Upper lobe of right lung (tissue), 1 donor: ENCODE data around the gene CDC14B. TPM values are rescaled to one million over a fixed set of nuclear protein-coding genes. Genes with fewer than 3 reads are reported as not detected.
A peak's percentile ranks its signal among the peaks of the same experiment; 100 is the strongest.

Experiments
- ATAC-seq: fragments of 200-7000 bp; cut with Tn5 transposase; one replicate; pipeline ENCODE4 v1.9.1; 2020; ENCODE audit warnings: mild to moderate bottlenecking, moderate library complexity
- DNase-seq: peaks from one replicate; pipeline ENCODE4 v3.0.0-alpha.2; 2020
- H3K27ac ChIP-seq: fragments of 200-600 bp; one replicate; pipeline ENCODE4 v1.8.0; 2022
- H3K27me3 ChIP-seq: fragments of 200-600 bp; one replicate; pipeline ENCODE4 v1.8.0; 2022; ENCODE audit warnings: mild to moderate bottlenecking
- H3K36me3 ChIP-seq: fragments of 200-600 bp; one replicate; pipeline ENCODE4 v1.8.0; 2022
- H3K4me1 ChIP-seq: fragments of 200-600 bp; one replicate; pipeline ENCODE4 v1.8.0; 2022
- H3K4me3 ChIP-seq: fragments of 200-600 bp; one replicate; pipeline ENCODE4 v1.8.0; 2022; ENCODE audit warnings: mild to moderate bottlenecking
- H3K9me3 ChIP-seq: fragments of 200-600 bp; one replicate; pipeline ENCODE4 v1.8.0; 2022
- intact Hi-C: fragments of 100-400 bp; cut with DNase I; formaldehyde crosslinking; loops from one replicate; pipeline ENCODE4 v1.11.0; 2022
- total RNA-seq: library from RNA; stranded (reverse); fragmentation: NEBNext Ultra II Directional; extraction: Animal tissue kit (Norgen Biotek cat#: 25700); gene quantifications from one replicate; pipeline ENCODE4 v1.2.1, GENCODE V29; 2021
- TF ChIP-seq, protein P1 (sequence below): fragments of 200-600 bp; IDR thresholded peaks from one replicate; pipeline ENCODE4 v1.8.0; 2022; ENCODE audit warnings: antibody characterized with exemption
- donor health status: DM: no; HTN: yes; CAD: no; lungs with severe emphysema.

Gene CDC14B
- total RNA-seq, 1 donor from 2014 or later: 14.5 TPM

DNA sequence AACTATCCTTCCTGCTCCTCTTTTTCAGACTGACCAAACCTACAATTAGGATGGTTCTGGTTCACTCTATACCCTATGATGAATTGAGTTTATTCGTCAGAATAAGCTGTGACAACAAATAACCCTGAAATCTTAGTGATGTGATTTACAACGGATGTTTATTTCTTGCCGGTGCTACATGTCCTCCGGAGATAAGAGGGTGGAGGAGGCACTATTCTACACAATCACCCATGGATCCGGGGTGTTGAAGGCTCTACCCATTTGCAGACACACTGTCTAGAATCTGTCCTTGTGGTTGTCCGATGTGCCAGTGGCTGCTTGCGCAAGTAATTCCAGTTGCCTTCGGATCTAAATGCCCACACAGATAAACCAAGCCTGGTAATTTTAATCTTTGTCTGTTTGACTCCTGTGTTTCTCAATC is 44.7 kb downstream of the CDC14B start:
- intact Hi-C loops: no loop called here
- DNase-seq (no peak), ATAC-seq (no peak)

DNA sequence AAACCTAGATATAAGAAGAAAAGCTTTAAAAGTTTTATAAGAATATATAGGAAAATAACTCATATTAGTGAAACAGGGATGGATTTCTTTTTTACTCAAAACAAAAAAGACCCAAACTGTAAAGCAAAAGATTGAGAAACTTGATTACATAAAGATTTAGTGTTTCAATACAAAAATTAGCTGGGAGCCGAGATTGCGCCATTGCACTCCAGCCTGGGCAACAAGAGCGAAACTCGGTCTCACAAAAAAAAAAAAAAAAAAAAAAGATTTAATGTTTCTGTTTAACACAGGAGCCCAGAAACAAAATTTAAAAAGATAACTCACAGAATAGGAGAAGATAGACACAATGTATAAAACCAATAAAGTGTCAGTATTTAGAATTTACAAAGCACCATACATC is 45.2 kb downstream of the CDC14B start:
- Histone ChIP-seq H3K9me3 (no peaks in the 10 kb centered on the region), H3K4me3 (peak overlapping the region; percentile 18), H3K27ac (no peak overlapping the region), H3K27me3 (no peaks in the 10 kb centered on the region), H3K4me1 (no peaks in the 10 kb centered on the region), H3K36me3 (no peaks in the 10 kb centered on the region)
- ATAC-seq (no peak), DNase-seq (no peak)
- intact Hi-C loops: no loop called here
- TF ChIP-seq, protein P1, sequence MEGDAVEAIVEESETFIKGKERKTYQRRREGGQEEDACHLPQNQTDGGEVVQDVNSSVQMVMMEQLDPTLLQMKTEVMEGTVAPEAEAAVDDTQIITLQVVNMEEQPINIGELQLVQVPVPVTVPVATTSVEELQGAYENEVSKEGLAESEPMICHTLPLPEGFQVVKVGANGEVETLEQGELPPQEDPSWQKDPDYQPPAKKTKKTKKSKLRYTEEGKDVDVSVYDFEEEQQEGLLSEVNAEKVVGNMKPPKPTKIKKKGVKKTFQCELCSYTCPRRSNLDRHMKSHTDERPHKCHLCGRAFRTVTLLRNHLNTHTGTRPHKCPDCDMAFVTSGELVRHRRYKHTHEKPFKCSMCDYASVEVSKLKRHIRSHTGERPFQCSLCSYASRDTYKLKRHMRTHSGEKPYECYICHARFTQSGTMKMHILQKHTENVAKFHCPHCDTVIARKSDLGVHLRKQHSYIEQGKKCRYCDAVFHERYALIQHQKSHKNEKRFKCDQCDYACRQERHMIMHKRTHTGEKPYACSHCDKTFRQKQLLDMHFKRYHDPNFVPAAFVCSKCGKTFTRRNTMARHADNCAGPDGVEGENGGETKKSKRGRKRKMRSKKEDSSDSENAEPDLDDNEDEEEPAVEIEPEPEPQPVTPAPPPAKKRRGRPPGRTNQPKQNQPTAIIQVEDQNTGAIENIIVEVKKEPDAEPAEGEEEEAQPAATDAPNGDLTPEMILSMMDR: no peak

More for the DNA sequence above, 44.7 kb downstream of the CDC14B start:
- Histone ChIP-seq H3K36me3 (no peaks in the 10 kb centered on the region), H3K4me3 (peak overlapping the region; percentile 18), H3K27me3 (no peaks in the 10 kb centered on the region), H3K4me1 (no peaks in the 10 kb centered on the region), H3K9me3 (no peaks in the 10 kb centered on the region), H3K27ac (no peak overlapping the region)
- TF ChIP-seq, protein P1: no peak

DNA sequence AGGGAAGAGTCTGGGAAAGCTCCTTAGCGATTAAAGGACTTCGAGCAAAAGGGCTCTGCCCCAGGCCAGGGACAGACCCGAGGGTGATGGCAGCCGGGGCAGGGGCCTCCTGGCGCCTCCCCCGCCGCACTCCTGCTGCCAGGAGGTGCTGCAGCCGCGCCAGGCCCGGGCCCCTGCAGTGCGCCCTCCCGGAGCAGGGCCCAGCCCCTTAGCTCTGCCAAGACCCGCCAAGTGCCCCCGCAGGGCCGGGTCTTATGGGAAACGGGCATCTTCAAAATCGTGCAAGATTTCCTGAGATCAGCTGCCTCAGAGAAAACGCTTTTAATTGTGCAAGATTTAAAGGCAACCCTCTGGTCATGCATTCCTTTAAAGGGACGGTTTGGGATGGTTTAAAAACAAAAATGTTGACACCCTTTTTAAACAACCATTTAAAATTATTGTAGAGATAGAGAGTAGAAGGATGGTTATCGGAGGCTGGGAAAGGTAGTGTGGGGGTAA is 52.4 kb downstream of the CDC14B start:
- intact Hi-C loops: no loop called here
- peaks cover 7% of the 10 kb centered on the region for H3K36me3 ChIP-seq
- H3K27me3 ChIP-seq: no peaks in the 10 kb centered on the region
- H3K4me1 ChIP-seq: peaks cover 21% of the 10 kb centered on the region
- DNase-seq (no peak), ATAC-seq (peak; percentile 67)
- H3K4me3 ChIP-seq: peak overlapping the region; percentile 82
- H3K27ac ChIP-seq: peak overlapping the region; percentile 95
- H3K9me3 ChIP-seq: no peaks in the 10 kb centered on the region
- TF ChIP-seq, protein P1: no peak

DNA sequence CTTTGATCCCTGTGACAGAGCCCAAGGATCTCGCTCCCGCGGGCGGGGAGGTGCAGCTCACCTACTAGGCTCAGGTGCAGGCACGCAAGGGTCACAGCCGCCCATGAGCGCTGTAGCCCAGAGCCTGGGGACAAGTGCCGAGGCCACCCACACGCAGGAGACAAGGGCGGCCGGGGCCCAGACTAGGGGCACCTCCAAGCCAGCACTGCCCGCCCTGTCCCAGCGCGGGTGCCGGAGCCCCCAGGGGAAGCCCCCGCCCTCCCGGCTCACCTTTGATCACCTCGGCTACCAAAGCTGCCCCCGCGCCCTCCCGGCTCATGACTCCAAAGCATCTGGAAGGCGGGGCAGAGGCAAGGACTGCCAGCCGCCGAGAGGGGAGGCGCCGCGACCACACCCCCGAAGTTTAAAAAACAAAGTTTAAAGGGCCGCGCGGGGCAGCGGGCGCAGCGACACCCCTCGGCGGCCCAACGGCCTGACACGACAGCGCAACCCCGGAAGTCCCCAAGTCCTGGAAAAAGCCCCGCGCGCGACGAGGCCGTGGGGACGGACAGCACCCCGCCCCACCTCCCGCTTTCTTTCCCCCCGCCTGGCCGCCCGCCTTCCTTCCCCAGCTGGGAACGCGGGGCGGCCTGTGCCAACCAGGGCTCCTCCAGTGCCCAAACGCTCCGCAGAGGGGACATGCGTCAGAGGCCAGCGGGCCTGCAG is 53.0 kb downstream of the CDC14B start:
- intact Hi-C loops: no loop called here
- ATAC-seq: peak; percentile 96
- TF ChIP-seq, protein P1: peak; percentile 68

DNA sequence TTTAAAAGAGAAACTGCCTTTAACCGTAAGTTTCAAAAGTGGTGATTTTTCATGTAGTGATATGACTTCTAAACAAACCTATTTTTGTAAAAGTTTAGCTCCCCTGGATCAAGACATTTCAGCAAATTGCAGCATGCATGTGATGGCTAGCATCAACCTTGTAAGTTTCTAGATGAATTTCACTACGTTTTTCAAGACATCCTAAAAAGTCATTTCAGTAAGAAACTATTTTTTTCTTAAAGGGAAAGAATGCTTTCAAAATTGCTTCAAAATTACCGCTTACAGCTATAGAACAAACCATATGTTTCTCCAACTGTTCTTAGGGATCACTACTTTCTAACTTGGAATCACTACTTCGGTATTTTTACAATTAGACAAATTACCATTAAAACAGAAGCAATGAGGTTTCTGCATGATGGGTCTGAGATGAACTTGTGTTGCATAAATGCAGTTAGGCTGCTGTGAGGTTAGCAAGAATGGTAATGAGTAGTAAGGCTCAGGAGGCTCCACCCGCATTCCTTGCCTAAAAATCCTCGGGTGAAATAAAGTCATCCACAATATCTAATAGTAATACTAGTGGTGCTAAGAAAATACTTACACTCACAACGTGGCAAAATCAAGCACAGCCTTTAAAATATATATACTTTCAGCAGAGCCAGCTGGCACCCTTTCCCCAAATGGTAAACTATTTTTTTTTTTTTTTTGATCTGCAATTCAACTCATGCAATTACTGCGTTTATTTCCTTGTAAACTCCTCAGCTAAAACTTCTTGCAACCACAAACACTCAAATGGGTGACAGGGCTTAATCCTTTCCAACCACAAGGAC is 53.8 kb downstream of the CDC14B start:
- ATAC-seq (no peak), DNase-seq (no peak)
- H3K27me3 ChIP-seq: no peaks in the 10 kb centered on the region
- TF ChIP-seq, protein P1: no peak
- peak overlapping the region; percentile 82 for H3K4me3 ChIP-seq
- peaks cover 21% of the 10 kb centered on the region for H3K4me1 ChIP-seq
- peaks cover 14% of the 10 kb centered on the region for H3K36me3 ChIP-seq
- H3K27ac ChIP-seq: peak overlapping the region; percentile 95
- no peaks in the 10 kb centered on the region for H3K9me3 ChIP-seq
- intact Hi-C loops: no loop called here

More for the DNA sequence above, 53.0 kb downstream of the CDC14B start:
- H3K9me3 ChIP-seq: no peaks in the 10 kb centered on the region
- peaks cover 13% of the 10 kb centered on the region for H3K36me3 ChIP-seq
- H3K27ac ChIP-seq: peak overlapping the region; percentile 95
- no peaks in the 10 kb centered on the region for H3K27me3 ChIP-seq
- peak; percentile 92 for DNase-seq
- peaks cover 21% of the 10 kb centered on the region for H3K4me1 ChIP-seq
- H3K4me3 ChIP-seq: peak overlapping the region; percentile 82
